ENCODE measurements around the gene ALDH1L1. TPM values are rescaled to one million over a fixed set of nuclear protein-coding genes. Genes with fewer than 3 reads are reported as not detected.

The ALDH1L1 gene
- total and polyA plus RNA-seq, 7 experiments from 2014 or later = not detected

GRCh38 chr3:126157083-126157768 lies 23.2 kb downstream of the ALDH1L1 start:
- no peaks in the 10 kb centered on the region for H3K27me3 ChIP-seq (ENCODE audit: control insufficient read depth in 2 of 2, insufficient read depth in 2 of 2, low read length in 2 of 2)
- Mint-ChIP-seq H3K9me3 (peaks cover 0 to 1% (median 0%) of the 10 kb centered on the region in 11 donors), H3K27ac (no peak overlapping the region), H3K27me3 (peaks cover 0 to 4% (median under 1%) of the 10 kb centered on the region in 5 donors), H3K36me3 (no peaks in the 10 kb centered on the region), H3K4me3 (no peak overlapping the region), H3K4me1 (no peaks in the 10 kb centered on the region)
- ChIA-PET CTCF (no interaction called here), POLR2A (no interaction called here)
- intact Hi-C loops (cut with micrococcal nuclease) = no loop called here
- H3K36me3 ChIP-seq (ENCODE audit: control insufficient read depth in 2 of 3, insufficient read depth in 3 of 3, low read length in 3 of 3) = no peaks in the 10 kb centered on the region
- H3K9me3 ChIP-seq (ENCODE audit: control insufficient read depth in 2 of 3, low read length in 3 of 3) = no peaks in the 10 kb centered on the region
- H3K4me1 ChIP-seq (ENCODE audit: control insufficient read depth in 2 of 2, insufficient read depth in 2 of 2, low read length in 2 of 2) = no peaks in the 10 kb centered on the region
- no peak for ATAC-seq
- H3K4me3 ChIP-seq (ENCODE audit: low read length) = no peak overlapping the region
- no peak for DNase-seq
- H3K27ac ChIP-seq (ENCODE audit: low read depth, low read length) = no peak overlapping the region

GRCh38 chr3:126156468-126156867 lies 23.9 kb downstream of the ALDH1L1 start:
- ChIA-PET CTCF (no interaction called here), POLR2A (no interaction called here)
- intact Hi-C loops (cut with micrococcal nuclease) = no loop called here
- H3K36me3 Mint-ChIP-seq = no peaks in the 10 kb centered on the region
- H3K4me1 Mint-ChIP-seq = no peaks in the 10 kb centered on the region
- ATAC-seq = no peak
- no peak overlapping the region for H3K4me3 ChIP-seq (ENCODE audit: low read length)
- H3K4me1 ChIP-seq (ENCODE audit: control insufficient read depth in 2 of 2, insufficient read depth in 2 of 2, low read length in 2 of 2) = no peaks in the 10 kb centered on the region
- no peaks in the 10 kb centered on the region for H3K27me3 ChIP-seq (ENCODE audit: control insufficient read depth in 2 of 2, insufficient read depth in 2 of 2, low read length in 2 of 2)
- peaks cover 0 to 4% (median 0%) of the 10 kb centered on the region in 5 donors for H3K27me3 Mint-ChIP-seq
- peaks cover 0 to 1% (median 0%) of the 10 kb centered on the region in 11 donors for H3K9me3 Mint-ChIP-seq
- H3K36me3 ChIP-seq (ENCODE audit: control insufficient read depth in 2 of 3, insufficient read depth in 3 of 3, low read length in 3 of 3) = no peaks in the 10 kb centered on the region
- H3K27ac Mint-ChIP-seq = no peak overlapping the region
- no peak overlapping the region for H3K4me3 Mint-ChIP-seq
- no peak overlapping the region for H3K27ac ChIP-seq (ENCODE audit: low read depth, low read length)
- H3K9me3 ChIP-seq (ENCODE audit: control insufficient read depth in 2 of 3, low read length in 3 of 3) = no peaks in the 10 kb centered on the region
- DNase-seq = no peak

GRCh38 chr3:126155819-126156218 lies 24.6 kb downstream of the ALDH1L1 start:
- intact Hi-C loops (cut with micrococcal nuclease) = no loop called here
- no peaks in the 10 kb centered on the region for H3K27me3 ChIP-seq (ENCODE audit: control insufficient read depth in 2 of 2, insufficient read depth in 2 of 2, low read length in 2 of 2)
- no peak overlapping the region for H3K4me3 ChIP-seq (ENCODE audit: low read length)
- H3K9me3 ChIP-seq (ENCODE audit: control insufficient read depth in 2 of 3, low read length in 3 of 3) = no peaks in the 10 kb centered on the region
- ATAC-seq (no peak), DNase-seq (no peak)
- no peak overlapping the region for H3K27ac ChIP-seq (ENCODE audit: low read depth, low read length)
- Mint-ChIP-seq H3K27me3 (peaks cover 0 to 4% (median 0%) of the 10 kb centered on the region in 5 donors), H3K4me3 (no peak overlapping the region), H3K27ac (peak overlapping the region in 1 of 9 donors; percentile 86), H3K9me3 (peaks cover 0 to 1% (median 0%) of the 10 kb centered on the region in 11 donors), H3K4me1 (no peaks in the 10 kb centered on the region), H3K36me3 (no peaks in the 10 kb centered on the region)
- no peaks in the 10 kb centered on the region for H3K36me3 ChIP-seq (ENCODE audit: control insufficient read depth in 2 of 3, insufficient read depth in 3 of 3, low read length in 3 of 3)
- ChIA-PET CTCF (no interaction called here), POLR2A (no interaction called here)
- no peaks in the 10 kb centered on the region for H3K4me1 ChIP-seq (ENCODE audit: control insufficient read depth in 2 of 2, insufficient read depth in 2 of 2, low read length in 2 of 2)

GRCh38 chr3:126155280-126155640 lies 25.1 kb downstream of the ALDH1L1 start:
- no peaks in the 10 kb centered on the region for H3K36me3 Mint-ChIP-seq
- no peak for ATAC-seq

GRCh38 chr3:126154391-126155279 lies 25.8 kb downstream of the ALDH1L1 start:
- H3K4me3 Mint-ChIP-seq = no peak overlapping the region
- H3K9me3 ChIP-seq (ENCODE audit: control insufficient read depth in 2 of 3, low read length in 3 of 3) = no peaks in the 10 kb centered on the region

More at GRCh38 chr3:126155280-126155640, 25.1 kb downstream of the ALDH1L1 start:
- peaks cover 0 to 1% (median 0%) of the 10 kb centered on the region in 11 donors for H3K9me3 Mint-ChIP-seq
- ChIA-PET POLR2A (no interaction called here), CTCF (no interaction called here)
- no peak overlapping the region for H3K4me3 ChIP-seq (ENCODE audit: low read length)
- no peaks in the 10 kb centered on the region for H3K4me1 ChIP-seq (ENCODE audit: control insufficient read depth in 2 of 2, insufficient read depth in 2 of 2, low read length in 2 of 2)
- intact Hi-C loops (cut with micrococcal nuclease) = no loop called here
- no peaks in the 10 kb centered on the region for H3K27me3 ChIP-seq (ENCODE audit: control insufficient read depth in 2 of 2, insufficient read depth in 2 of 2, low read length in 2 of 2)
- H3K4me3 Mint-ChIP-seq = no peak overlapping the region
- no peak overlapping the region for H3K27ac ChIP-seq (ENCODE audit: low read depth, low read length)
- peaks cover 0 to 4% (median 0%) of the 10 kb centered on the region in 5 donors for H3K27me3 Mint-ChIP-seq
- H3K36me3 ChIP-seq (ENCODE audit: control insufficient read depth in 2 of 3, insufficient read depth in 3 of 3, low read length in 3 of 3) = no peaks in the 10 kb centered on the region
- no peaks in the 10 kb centered on the region for H3K9me3 ChIP-seq (ENCODE audit: control insufficient read depth in 2 of 3, low read length in 3 of 3)
- no peak for DNase-seq
- no peaks in the 10 kb centered on the region for H3K4me1 Mint-ChIP-seq
- H3K27ac Mint-ChIP-seq = no peak overlapping the region

GRCh38 chr3:126153695-126154360 lies 26.6 kb downstream of the ALDH1L1 start:
- ChIA-PET CTCF (no interaction called here), POLR2A (no interaction called here)
- no peaks in the 10 kb centered on the region for H3K36me3 Mint-ChIP-seq
- Histone ChIP-seq H3K27me3 (ENCODE audit: control insufficient read depth in 2 of 2, insufficient read depth in 2 of 2, low read length in 2 of 2) (no peaks in the 10 kb centered on the region), H3K4me1 (ENCODE audit: control insufficient read depth in 2 of 2, insufficient read depth in 2 of 2, low read length in 2 of 2) (no peaks in the 10 kb centered on the region), H3K27ac (ENCODE audit: low read depth, low read length) (no peak overlapping the region), H3K36me3 (ENCODE audit: control insufficient read depth in 2 of 3, insufficient read depth in 3 of 3, low read length in 3 of 3) (no peaks in the 10 kb centered on the region), H3K4me3 (ENCODE audit: low read length) (no peak overlapping the region), H3K9me3 (ENCODE audit: control insufficient read depth in 2 of 3, low read length in 3 of 3) (no peaks in the 10 kb centered on the region)
- no peaks in the 10 kb centered on the region for H3K27me3 Mint-ChIP-seq
- no peaks in the 10 kb centered on the region for H3K9me3 Mint-ChIP-seq
- H3K27ac Mint-ChIP-seq = no peak overlapping the region
- H3K4me1 Mint-ChIP-seq = no peaks in the 10 kb centered on the region
- intact Hi-C loops (cut with micrococcal nuclease) = no loop called here
- H3K4me3 Mint-ChIP-seq = no peak overlapping the region
- DNase-seq (no peak), ATAC-seq (no peak)

More at GRCh38 chr3:126154391-126155279, 25.8 kb downstream of the ALDH1L1 start:
- Mint-ChIP-seq H3K4me1 (no peaks in the 10 kb centered on the region), H3K27me3 (peaks cover 0 to 4% (median 0%) of the 10 kb centered on the region in 5 donors), H3K9me3 (peaks cover 0 to 1% (median 0%) of the 10 kb centered on the region in 11 donors), H3K27ac (no peak overlapping the region), H3K36me3 (no peaks in the 10 kb centered on the region)
- intact Hi-C loops (cut with micrococcal nuclease) = no loop called here
- H3K4me3 ChIP-seq (ENCODE audit: low read length) = no peak overlapping the region
- H3K27me3 ChIP-seq (ENCODE audit: control insufficient read depth in 2 of 2, insufficient read depth in 2 of 2, low read length in 2 of 2) = no peaks in the 10 kb centered on the region
- ChIA-PET CTCF (no interaction called here), POLR2A (no interaction called here)
- no peak for DNase-seq
- no peak for ATAC-seq
- no peak overlapping the region for H3K27ac ChIP-seq (ENCODE audit: low read depth, low read length)
- no peaks in the 10 kb centered on the region for H3K4me1 ChIP-seq (ENCODE audit: control insufficient read depth in 2 of 2, insufficient read depth in 2 of 2, low read length in 2 of 2)
- H3K36me3 ChIP-seq (ENCODE audit: control insufficient read depth in 2 of 3, insufficient read depth in 3 of 3, low read length in 3 of 3) = no peaks in the 10 kb centered on the region

All from naive thymus-derived CD4-positive, alpha-beta T cell (primary cell).